ENCODE data around the gene MRPL10.

MRPL10 gene

GRCh38 chr17:47857551-47858455, 26.5 kb upstream of the MRPL10 start:
- peak; percentile 70 to 76 for DNase-seq

GRCh38 chr17:47856830-47857229, 25.5 kb upstream of the MRPL10 start:
- no peak for DNase-seq

- DNase-seq: no peak
Measured at GRCh38 chr17:47855737-47856136, 24.4 kb upstream of the MRPL10 start.

DNA sequence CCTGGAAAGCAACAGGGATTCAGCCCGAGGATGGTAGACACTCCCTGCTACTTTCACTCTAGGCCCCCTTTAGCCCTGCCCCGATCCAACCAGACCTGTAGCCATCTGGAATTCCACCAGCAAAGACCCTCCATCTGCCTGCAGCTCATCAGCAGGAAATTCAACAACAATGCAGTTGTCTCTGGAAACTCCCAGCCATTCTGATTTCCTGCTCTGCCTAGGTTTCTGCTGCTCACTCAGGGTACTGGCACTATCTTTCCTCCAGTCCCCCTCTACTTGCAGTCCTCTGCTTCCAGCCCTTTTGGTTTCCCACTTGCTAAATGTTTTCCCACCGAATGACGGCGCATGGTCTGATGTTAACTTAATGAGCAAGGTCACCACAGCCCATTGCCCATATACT, 22.3 kb upstream of the MRPL10 start:
- no peak for DNase-seq

DNA sequence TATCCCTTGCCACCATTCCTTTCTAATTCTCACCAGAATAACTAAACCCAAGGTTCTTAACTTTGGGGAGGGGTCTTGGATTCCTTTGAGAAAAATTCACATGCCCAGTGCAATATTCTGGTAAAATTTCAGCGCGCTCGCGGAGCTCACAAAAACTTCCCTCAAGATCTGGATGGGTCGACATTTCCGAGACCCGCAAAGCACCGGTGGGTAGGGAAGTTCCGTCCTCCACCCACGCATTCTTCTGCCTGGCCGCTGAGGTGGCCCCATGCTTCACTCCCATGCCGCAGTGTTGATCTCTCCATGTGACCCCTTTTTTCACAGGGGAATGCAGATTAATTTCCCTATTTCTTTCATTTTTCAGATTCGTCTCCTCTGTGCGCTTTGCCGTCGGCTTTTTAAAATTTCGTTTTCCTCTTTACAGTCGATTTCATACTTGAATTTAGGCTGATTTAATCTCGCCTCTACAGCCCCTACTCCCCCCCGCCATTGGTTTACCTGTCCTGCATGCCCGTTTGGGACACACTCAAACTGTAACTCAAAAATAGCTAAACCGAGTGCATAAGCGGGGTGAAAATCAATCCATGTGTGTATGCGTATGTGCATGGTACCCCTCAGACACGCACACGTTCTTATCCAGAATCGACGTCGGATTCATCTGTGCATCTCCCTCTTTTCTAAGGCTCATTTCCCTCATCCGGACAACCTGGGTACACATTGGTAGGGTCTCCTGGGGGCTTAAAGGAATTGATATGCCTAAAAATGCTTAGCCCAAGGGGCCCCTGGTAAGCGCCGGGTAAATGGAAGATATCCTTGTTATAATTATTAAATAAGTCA, 21.0 kb upstream of the MRPL10 start:
- no peak for DNase-seq

DNA sequence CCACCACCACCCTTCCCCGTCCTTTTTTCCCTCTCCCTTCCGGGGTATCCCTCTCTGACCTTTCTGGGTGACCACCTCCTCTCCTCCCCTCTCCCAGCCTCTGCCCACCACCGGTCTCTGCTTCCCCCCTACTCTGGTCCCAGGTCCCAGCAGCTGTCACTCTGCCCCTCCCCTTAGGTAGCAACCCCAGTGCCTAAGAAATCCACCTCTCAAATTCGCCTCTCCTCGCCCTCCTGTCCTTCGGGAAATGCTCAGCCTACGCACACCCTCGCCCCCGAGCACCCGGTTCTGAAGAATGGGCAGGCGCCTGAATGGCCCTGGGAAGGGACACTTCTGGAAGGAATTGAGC, 20.4 kb upstream of the MRPL10 start:
- DNase-seq: no peak

DNA sequence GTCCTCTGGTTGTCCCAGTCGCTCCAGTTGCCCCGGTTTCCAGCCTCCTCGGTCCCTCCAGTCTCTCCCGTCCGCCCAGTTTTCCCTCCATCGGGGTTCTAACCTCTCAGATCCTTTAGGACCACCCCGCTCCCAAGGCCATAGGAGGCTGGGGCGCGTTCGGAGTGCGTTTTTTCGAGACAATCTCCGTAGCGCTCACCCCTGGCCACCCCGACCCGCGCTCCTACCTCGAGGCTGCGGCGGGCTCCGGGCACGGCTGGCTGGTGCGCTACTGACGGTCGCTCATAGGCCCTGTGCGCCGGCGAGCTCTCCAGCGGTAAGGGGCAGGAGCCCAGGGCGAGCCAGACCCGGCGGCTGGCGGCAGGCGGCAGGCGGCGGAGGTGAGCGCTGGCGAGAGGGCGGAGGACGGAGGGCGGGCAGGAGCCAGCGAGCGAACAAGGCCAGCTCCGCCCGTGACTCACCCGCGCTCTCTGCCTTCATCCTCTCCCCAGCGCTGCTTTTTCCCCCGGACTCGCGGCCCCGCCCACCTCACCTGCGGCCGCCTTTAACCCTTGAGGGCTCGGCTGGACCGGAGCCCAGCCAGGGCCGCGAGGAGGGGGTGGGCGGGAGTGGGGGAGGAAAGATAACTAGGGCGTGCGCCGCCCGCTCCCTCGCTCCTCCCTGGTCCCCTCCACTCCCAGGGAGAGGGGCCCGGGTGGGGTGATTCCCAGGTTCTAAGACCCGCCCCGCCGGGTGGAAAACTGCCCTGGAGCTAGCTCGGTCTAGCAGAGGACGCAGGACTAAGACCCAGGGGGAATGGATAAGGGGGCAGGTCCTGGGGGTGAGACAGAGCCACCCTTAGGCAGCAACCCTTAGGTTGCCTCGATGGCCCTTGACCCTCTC, 19.6 kb upstream of the MRPL10 start, which contains the start of gene SP6:
Gene SP6, minus strand, starts transcription at position 472 of the 882 bp plus-strand sequence. CDS start 2,734 bp downstream, outside the sequence.
- peak; percentile 22 to 24 for DNase-seq

DNA sequence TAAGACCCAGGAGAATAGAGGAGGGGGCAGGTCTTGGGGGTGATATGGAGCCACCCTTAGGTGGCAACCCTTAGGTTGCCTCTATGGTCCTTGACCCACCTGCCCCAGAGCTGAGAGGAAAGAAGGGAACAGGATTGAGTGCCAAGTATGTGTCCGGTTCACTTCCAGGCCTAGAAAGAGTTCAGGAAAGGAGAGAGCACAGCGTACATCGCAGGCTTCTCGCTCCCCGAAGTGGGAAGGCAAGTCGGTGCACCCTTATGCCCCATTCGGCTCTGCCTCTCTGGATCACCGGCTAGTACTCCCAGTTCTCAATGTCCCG, 19.0 kb upstream of the MRPL10 start:
- DNase-seq: no peak

- no peak for DNase-seq
Measured at GRCh38 chr17:47848198-47848513, 16.8 kb upstream of the MRPL10 start.

- peak; percentile 52 to 60 for DNase-seq
Measured at GRCh38 chr17:47847341-47848197, 16.2 kb upstream of the MRPL10 start.

DNA sequence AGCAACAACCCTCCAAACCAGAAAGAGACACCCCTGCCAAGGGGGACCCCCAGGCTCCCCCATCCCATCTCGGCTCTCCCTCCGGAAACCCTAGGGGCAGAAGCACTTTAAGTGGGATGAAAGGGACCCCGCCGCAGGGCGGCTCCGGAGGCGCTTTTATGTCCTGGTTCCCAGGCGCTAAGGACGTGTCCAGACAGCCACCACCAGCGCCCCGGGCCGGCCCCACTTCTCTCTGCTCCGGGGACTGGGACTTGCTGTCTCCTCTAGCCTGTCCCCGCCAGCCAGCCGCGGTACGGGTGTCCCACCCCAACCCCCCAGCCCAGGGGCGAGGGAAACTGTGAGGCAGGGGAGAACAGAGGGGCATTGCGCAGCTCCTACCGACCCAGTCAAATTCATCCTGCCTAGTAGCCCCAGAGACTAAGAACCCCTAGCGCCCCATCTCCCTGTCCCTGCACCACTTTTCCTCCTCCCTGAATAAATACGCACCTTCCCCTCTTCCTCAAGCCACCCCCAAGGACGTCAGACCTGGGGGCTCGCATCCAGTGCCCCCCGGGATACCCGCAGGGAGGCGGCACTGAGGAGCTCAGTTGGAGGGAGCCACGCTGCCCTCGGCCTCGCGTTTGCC, 15.5 kb upstream of the MRPL10 start:
- DNase-seq: peak in 1 of 2 experiments; percentile 31

DNA sequence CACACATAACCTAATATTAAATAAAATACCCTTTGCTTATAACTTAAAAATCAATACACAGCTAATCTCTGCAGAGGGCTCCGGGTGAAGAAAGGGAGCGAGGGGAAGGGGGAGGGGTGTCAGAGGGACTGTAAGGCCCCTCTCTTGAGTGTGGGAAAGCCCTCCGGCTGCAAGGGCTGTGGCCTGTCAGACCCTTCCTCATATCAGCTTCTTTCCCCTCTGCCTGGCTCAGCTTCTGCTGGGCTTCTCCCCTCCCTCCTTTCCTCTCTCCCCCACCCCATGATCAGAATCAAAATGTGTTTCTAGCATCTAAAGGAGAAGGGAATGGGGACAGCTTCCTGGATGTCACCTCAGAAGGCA, 14.4 kb upstream of the MRPL10 start:
- DNase-seq: no peak

DNA sequence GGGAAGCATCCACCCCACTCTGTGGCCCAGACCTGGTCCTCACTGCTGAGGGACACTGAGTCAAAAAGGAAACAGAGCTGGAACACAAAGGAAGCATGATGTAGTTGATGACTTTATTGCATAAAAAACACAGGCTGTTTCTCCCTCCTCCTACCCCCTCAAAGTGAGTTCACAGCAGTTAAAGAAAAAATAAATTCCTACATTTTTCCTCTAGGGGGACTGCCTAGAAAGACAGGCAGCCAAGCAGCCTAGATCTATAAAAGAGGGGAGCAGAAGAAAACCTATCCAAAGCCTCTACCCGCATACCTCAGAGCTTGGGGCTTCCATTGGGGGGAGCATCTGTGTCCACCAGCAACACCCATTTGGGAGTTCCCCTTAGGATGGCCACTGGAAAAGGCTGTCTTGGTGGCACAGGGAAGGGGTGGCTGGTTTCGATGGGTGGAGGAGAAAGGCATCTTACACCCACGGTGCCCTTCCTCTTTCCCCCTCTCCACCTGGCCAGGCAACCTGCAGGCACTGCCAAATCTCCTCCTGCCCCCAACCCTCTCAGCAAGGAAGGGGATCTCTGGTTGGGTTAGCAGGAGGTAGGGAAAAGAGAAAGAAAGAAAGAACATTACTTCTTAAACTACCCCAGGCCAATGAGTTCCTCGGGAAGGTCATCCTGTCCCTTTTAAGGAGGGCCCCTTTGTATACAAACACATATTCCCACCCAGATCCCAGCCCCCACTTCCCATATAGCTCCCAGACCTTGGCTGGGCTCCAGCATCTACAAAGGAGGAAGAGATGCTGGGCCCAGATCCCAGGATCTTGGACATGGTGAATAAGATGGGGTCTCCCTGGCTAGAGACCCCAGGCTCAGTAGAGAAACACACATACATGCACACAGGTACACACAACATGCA, 13.7 kb upstream of the MRPL10 start:
- peak; percentile 79 to 82 for DNase-seq

GRCh38 chr17:47844227-47844626, 12.9 kb upstream of the MRPL10 start:
- DNase-seq: no peak

DNA sequence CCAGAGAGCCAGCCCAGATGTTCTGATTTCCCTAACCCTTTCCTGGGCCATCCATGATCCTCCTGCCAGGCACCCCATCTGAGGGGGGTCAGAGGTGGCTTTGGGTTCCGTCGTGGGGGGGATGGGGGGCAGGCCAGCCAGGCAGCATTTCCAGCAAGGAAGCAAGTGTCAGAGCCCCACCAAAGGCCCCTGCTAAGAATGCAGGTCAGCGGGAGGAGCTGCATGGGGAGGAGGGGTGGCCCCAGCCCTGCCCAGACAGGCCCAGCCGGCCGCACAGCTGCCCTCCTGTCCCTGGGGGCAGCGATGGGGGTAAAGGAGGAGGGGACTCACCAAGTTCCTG, 12.0 kb upstream of the MRPL10 start:
- DNase-seq: no peak

DNA sequence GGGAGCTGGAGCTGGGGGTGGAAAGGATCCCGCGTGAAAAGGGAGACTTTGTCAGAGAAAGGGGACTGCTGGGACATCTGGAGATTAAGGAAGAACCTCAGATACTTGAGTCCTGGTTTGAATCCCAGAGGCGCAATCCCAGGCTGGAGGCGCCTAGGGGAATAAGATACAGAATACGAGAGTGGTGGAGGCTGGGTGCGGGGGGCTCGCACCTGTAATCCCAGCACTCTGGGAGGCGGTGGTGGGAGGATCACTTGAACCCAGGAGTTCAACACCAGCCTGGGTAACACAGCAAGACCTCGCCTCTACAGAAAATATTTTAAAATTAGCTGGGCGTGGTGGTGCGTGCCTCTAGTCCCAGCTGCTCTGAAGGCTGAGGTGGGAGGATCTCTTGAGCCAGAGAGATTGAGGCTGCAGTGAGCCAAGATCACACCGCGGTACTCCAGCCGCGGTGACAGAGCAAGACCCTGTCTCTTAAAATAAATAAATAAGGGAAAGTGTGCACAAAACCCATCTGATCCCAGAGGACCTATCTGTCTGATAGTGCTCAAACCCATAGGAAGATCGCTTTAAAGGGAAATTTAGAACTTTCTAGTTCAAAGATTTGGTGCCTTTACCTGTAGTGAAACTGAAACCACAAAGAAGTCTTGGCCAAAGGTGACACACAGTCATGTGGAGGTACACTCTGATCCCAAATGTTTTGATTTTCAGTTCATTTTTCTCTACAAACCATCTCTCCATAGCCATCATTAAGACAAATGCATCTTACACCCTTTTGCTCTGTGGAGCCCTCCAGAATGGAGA, 10.3 kb upstream of the MRPL10 start:
- DNase-seq: no peak

DNA sequence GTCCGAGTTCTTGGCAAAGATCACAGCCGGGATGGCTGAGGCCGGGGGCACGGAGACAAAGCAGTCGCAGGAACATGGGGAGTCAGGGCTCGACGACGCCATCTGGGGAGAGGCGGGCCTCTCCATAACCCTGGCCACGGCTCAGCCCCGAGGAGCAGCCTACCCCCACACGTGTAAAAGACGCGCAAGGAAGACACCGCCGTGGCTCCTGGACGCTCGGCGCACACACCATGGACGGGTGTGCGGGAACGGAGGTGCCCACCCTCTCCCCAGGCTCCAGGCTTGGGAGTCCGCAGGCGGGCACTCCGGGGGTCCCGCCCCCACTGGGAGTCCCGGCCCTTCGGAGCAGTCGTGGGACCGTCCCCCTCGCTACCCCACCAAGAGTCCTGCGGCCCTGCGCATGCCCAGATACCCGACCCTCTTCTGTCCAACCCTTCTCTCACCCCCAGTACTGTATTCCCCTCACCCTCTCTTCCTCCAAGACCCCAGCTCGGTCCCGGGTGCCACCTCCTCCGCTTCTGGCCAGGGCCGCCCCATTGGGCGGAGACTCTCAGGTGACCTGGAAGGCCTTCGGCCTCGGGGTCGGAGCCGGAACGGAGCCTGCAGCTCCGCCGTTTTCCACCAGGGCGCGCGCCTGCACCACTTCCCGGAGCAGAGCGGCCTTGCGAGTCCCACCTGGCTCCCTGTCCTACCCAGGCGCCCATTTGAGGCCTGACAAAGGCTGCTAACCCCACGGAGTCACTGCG, 9.6 kb upstream of the MRPL10 start, which contains the start of gene SCRN2:
Gene SCRN2, minus strand, starts transcription at position 532 of the 746 bp plus-strand sequence. Its CDS starts 430 bp downstream, at position 102.
- peak; percentile 84 to 93 for DNase-seq

GRCh38 chr17:47840001-47840741, 8.8 kb upstream of the MRPL10 start:
- DNase-seq: no peak

Data from Kasumi-1 (cell line).